PC-9 (cell line): ENCODE measurements around the gene PTTG2.

Source experiments
- EZH2 ChIP-seq: fragments of 200-600 bp; sonication (generic); IDR thresholded peaks from 2 replicates; pipeline ENCODE4 v1.8.0; 2017; ENCODE audit warnings: antibody characterized with exemption, low read depth
- TF ChIP-seq, protein P1 (sequence below): fragments of 200-600 bp; sonication (generic); conservative IDR thresholded peaks from 2 replicates; pipeline ENCODE4 v1.6.1; 2017; ENCODE audit warnings: mixed run types, antibody characterized with exemption, mild to moderate bottlenecking, moderate library complexity

DNA sequence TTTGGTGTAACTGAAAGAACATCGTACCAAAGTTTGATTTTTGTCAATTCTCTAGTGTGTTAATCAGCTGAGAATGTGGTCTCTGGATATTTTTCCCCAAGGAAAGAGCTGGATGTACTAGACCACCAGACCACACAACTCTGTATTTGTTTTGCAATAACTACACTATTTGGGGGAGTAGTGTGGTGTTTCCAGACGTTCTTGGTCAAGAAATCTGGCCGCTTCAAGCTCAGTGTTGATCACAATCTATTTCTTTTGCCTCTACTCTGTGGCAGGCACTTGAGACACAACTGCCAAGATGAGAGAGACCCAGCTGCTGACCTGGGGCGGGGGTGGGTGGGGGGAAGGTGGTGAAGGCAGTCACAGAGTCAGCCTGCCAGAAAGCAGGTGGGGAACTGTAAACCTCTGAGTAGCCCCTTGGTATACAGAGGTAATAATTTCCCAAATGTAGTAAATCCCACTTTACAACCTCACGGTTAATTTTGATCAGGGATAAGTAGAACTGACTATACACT, 30.6 kb downstream of the PTTG2 start:
- TF ChIP-seq, protein P1, sequence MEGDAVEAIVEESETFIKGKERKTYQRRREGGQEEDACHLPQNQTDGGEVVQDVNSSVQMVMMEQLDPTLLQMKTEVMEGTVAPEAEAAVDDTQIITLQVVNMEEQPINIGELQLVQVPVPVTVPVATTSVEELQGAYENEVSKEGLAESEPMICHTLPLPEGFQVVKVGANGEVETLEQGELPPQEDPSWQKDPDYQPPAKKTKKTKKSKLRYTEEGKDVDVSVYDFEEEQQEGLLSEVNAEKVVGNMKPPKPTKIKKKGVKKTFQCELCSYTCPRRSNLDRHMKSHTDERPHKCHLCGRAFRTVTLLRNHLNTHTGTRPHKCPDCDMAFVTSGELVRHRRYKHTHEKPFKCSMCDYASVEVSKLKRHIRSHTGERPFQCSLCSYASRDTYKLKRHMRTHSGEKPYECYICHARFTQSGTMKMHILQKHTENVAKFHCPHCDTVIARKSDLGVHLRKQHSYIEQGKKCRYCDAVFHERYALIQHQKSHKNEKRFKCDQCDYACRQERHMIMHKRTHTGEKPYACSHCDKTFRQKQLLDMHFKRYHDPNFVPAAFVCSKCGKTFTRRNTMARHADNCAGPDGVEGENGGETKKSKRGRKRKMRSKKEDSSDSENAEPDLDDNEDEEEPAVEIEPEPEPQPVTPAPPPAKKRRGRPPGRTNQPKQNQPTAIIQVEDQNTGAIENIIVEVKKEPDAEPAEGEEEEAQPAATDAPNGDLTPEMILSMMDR = no peak
- TF ChIP-seq EZH2 = no peak
